GM23338 (cell line): ENCODE data around the gene HSPD1. TPM values are rescaled to one million over a fixed set of nuclear protein-coding genes. Genes with fewer than 3 reads are reported as not detected.

ENCODE experiments used
- ATAC-seq: fragments of 200-7000 bp; cut with Tn5 transposase; 3 replicates; pipeline ENCODE4 v1.9.1; 2020
- DNase-seq: peaks from one replicate; pipeline ENCODE4 v3.0.0-alpha.2; 2015; ENCODE audit warnings: low spot score
- H2AFZ ChIP-seq: fragments of 200-600 bp; sonication (generic); 2 replicates; pipeline ENCODE4 v1.8.0; 2016; ENCODE audit warnings: antibody characterized with exemption, mild to moderate bottlenecking, moderate library complexity
- H3F3A ChIP-seq: fragments of 200-600 bp; sonication (generic); replicated peaks from 2 replicates; pipeline ENCODE4 v1.8.0; 2017; ENCODE audit warnings: antibody characterized with exemption, mixed run types, low read depth
- H3K27ac ChIP-seq: fragments of 200-600 bp; sonication (generic); 2 replicates; pipeline ENCODE4 v1.6.1; 2016; ENCODE audit warnings: low read depth
- H3K27me3 ChIP-seq: fragments of 200-600 bp; sonication (generic); 2 replicates; pipeline ENCODE4 v1.8.0; 2016; ENCODE audit warnings: mild to moderate bottlenecking, mixed run types, moderate library complexity; ENCODE audit not compliant: insufficient read depth
- H3K36me3 ChIP-seq: fragments of 200-600 bp; sonication (generic); 2 replicates; pipeline ENCODE4 v1.8.0; 2016; ENCODE audit warnings: mild to moderate bottlenecking; ENCODE audit not compliant: insufficient read depth
- H3K4me1 ChIP-seq: fragments of 200-600 bp; sonication (generic); 2 replicates; pipeline ENCODE4 v1.8.0; 2016; ENCODE audit warnings: mild to moderate bottlenecking, moderate library complexity; ENCODE audit not compliant: insufficient read depth
- H3K4me2 ChIP-seq: fragments of 200-600 bp; sonication (generic); 2 replicates; pipeline ENCODE4 v1.7.1; 2017; ENCODE audit warnings: mixed run types
- H3K4me3 ChIP-seq: fragments of 200-600 bp; sonication (generic); 2 replicates; pipeline ENCODE4 v1.6.1; 2016; ENCODE audit warnings: mixed run types
- H3K79me2 ChIP-seq: fragments of 200-600 bp; sonication (generic); replicated peaks from 2 replicates; pipeline ENCODE4 v1.8.0; 2017; ENCODE audit warnings: mild to moderate bottlenecking; ENCODE audit not compliant: insufficient read depth
- H3K9me2 ChIP-seq: fragments of 200-600 bp; sonication (generic); 2 replicates; pipeline ENCODE4 v1.8.0; 2017; ENCODE audit not compliant: insufficient read depth
- H4K20me1 ChIP-seq: fragments of 200-600 bp; sonication (generic); replicated peaks from 2 replicates; pipeline ENCODE4 v1.8.0; 2017; ENCODE audit warnings: mild to moderate bottlenecking; ENCODE audit not compliant: insufficient read depth
- H3K27ac Mint-ChIP-seq: 2 replicates; pipeline ENCODE4 v1.8.0; 2020; ENCODE audit warnings: inconsistent platforms, mild to moderate bottlenecking, moderate library complexity, mixed read lengths
- H3K27me3 Mint-ChIP-seq: 3 replicates; pipeline ENCODE4 v1.8.0; 2022; ENCODE audit warnings: low read depth, mild to moderate bottlenecking, moderate library complexity, mixed read lengths, inconsistent platforms; ENCODE audit not compliant: insufficient read depth, poor library complexity
- H3K36me3 Mint-ChIP-seq: 3 replicates; pipeline ENCODE4 v1.8.0; 2021; ENCODE audit warnings: low read depth, mild to moderate bottlenecking, inconsistent platforms, moderate library complexity, mixed read lengths
- H3K4me1 Mint-ChIP-seq: 3 replicates; pipeline ENCODE4 v1.8.0; 2020; ENCODE audit warnings: mild to moderate bottlenecking, inconsistent platforms, mixed read lengths
- H3K4me3 Mint-ChIP-seq: 3 replicates; pipeline ENCODE4 v1.8.0; 2021; ENCODE audit warnings: moderate library complexity, mild to moderate bottlenecking, inconsistent platforms, mixed read lengths
- H3K9me3 Mint-ChIP-seq: 3 replicates; pipeline ENCODE4 v1.8.0; 2020; ENCODE audit warnings: moderate library complexity, mild to moderate bottlenecking, inconsistent platforms, mixed read lengths
- CREB1 ChIP-seq: fragments of 250-450 bp; sonication (Bioruptor Pico); IDR thresholded peaks from 2 replicates; pipeline ENCODE4 v1.5.0; 2020; ENCODE audit warnings: low read depth, mild to moderate bottlenecking, moderate library complexity
- CTCF ChIP-seq, 2 experiments: fragments of 200-600 bp in 1 of 2; sonication (generic) in 1 of 2; conservative IDR thresholded peaks; 2 replicates each; pipeline versions ENCODE4 v1.5.1 to v1.6.1; 2016 to 2017; ENCODE audit warnings: antibody characterized with exemption in 2 of 2, low read depth in 2 of 2, mild to moderate bottlenecking in 2 of 2, moderate library complexity in 1 of 2
- ETS1 ChIP-seq: IDR thresholded peaks from 2 replicates; pipeline ENCODE4 v1.6.1; 2016; ENCODE audit warnings: antibody characterized with exemption
- EZH2phosphoT487 ChIP-seq: fragments of 200-600 bp; sonication (generic); IDR thresholded peaks from one replicate; pipeline ENCODE4 v1.8.1; 2018; ENCODE audit warnings: antibody characterized with exemption; ENCODE audit not compliant: unreplicated experiment
- JUNB ChIP-seq: IDR thresholded peaks from one replicate; pipeline ENCODE4 v1.6.1; 2016; ENCODE audit warnings: antibody characterized with exemption; ENCODE audit not compliant: unreplicated experiment
- NANOG ChIP-seq: IDR thresholded peaks from 2 replicates; pipeline ENCODE4 v1.6.1; 2016; ENCODE audit warnings: antibody characterized with exemption, borderline replicate concordance
- POLR2AphosphoS5 ChIP-seq: IDR thresholded peaks from 2 replicates; pipeline ENCODE4 v1.6.1; 2016; ENCODE audit warnings: antibody characterized with exemption, low read depth
- STAT1 ChIP-seq: IDR thresholded peaks from one replicate; pipeline ENCODE4 v1.6.1; 2016; ENCODE audit warnings: antibody characterized with exemption; ENCODE audit not compliant: unreplicated experiment
- ZNF114 ChIP-seq: fragments of 250-450 bp; sonication (Bioruptor Pico); IDR thresholded peaks from 2 replicates; pipeline ENCODE4 v1.5.0; 2020; ENCODE audit warnings: mild to moderate bottlenecking, moderate library complexity
- ZNF331 ChIP-seq: fragments of 250-450 bp; sonication (Bioruptor Pico); IDR thresholded peaks from 2 replicates; pipeline ENCODE4 v1.5.0; 2020; ENCODE audit warnings: low read depth, mild to moderate bottlenecking, moderate library complexity
- ZNF462 ChIP-seq: fragments of 250-450 bp; sonication (Bioruptor Pico); IDR thresholded peaks from 2 replicates; pipeline ENCODE4 v1.5.0; 2020; ENCODE audit warnings: mild to moderate bottlenecking, moderate library complexity
- polyA plus RNA-seq: library from polyadenylated mRNA; unstranded; fragments of >200 nt; fragmentation: Nextera tagmentation; extraction: Ambion mirVana; gene quantifications from 2 replicates; pipeline ENCODE4 v1.2.1, GENCODE V29; 2016
- total RNA-seq: library from RNA; depleted of rRNA; stranded (reverse); fragments of >200 nt; shearing (Covaris generic); gene quantifications from 2 replicates; pipeline ENCODE4 v1.2.3, GENCODE V29; 2014

The HSPD1 gene
- total and polyA plus RNA-seq, 2 experiments from 2014 or later = 880 to 1,188 TPM

DNA sequence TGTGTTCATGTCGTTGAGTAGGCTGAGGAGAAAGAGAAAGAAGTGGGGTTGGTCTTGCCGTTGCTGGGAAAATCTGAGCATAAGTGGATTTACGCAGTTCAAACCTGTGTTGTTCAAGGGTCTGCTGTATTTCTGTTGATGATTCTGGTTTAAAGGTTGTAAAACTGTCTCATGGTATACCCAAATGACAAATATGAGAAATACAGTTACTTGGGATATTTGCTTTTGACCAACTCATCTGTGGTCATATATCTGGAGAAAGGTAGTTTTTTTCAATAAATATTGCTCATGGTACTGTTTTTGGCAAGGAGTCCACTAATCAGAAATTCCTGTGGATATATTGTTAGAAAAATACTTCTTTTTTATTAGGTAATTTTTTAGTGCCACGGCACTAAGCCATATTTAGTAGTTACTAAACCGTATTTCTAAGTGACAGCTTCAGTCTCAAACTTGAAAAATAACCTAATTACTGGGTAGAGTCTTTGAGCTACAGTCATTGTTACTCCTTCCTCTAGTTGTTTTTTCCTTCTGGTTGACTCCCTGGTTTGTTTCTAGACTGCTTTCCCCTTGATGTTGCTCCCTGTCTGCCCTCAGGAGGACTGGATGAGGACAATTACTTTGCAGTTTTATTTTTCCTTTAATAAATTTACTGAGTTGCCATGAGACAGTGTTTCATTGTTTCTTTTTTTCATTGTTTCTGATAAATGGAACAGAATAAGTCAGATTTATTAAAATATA lies 47.7 kb upstream of the HSPD1 start:
- DNase-seq = no peak
- TF ChIP-seq POLR2AphosphoS5 (no peak), ETS1 (no peak), JUNB (no peak), STAT1 (no peak), CREB1 (no peak), CTCF (conservative IDR thresholded peaks at IDR 0.05; ENCODE audit: low read depth in 2 of 2) (no peak), ZNF114 (CRISPR knock-in tag) (no peak), ZNF462 (CRISPR knock-in tag) (no peak), EZH2phosphoT487 (no peak), ZNF331 (no peak), NANOG (no peak)
- no peak overlapping the region for H3K4me3 Mint-ChIP-seq
- H3K4me1 ChIP-seq = peaks cover 7% of the 10 kb centered on the region
- no peaks in the 10 kb centered on the region for H4K20me1 ChIP-seq
- no peak overlapping the region for H3K4me2 ChIP-seq
- no peak overlapping the region for H2AFZ ChIP-seq
- H3K9me2 ChIP-seq = no peaks in the 10 kb centered on the region
- H3K4me1 Mint-ChIP-seq = peaks cover 8% of the 10 kb centered on the region; the same call in 2 of the 3 replicates
- H3K27me3 ChIP-seq = no peaks in the 10 kb centered on the region
- peak overlapping the region; percentile 33 for H3K27ac ChIP-seq
- no peak for ATAC-seq
- peaks cover 3% of the 10 kb centered on the region; the same call in 1 of the 2 replicates for H3F3A ChIP-seq
- peaks cover 18% of the 10 kb centered on the region; the same call in 1 of the 2 replicates for H3K36me3 ChIP-seq
- H3K4me3 ChIP-seq = no peak overlapping the region
- H3K27me3 Mint-ChIP-seq = peaks cover 2% of the 10 kb centered on the region
- H3K9me3 Mint-ChIP-seq = no peaks in the 10 kb centered on the region
- peaks cover 69% of the 10 kb centered on the region for H3K36me3 Mint-ChIP-seq
- H3K27ac Mint-ChIP-seq = peak overlapping the region; percentile 24; the same call in 1 of the 2 replicates
- peaks cover 11% of the 10 kb centered on the region for H3K79me2 ChIP-seq
